GM18868 (cell line): ENCODE measurements around the gene DIABLO.
"Not testable (repeated sequence)": the region's sequence is repeated elsewhere in the genome, so short reads cannot be mapped to it uniquely, and the experiment has no call there.

Experiments
- ATAC-seq: cut with Tn5 transposase; IDR thresholded peaks from one replicate; pipeline ENCODE4 v1.9.1; 2021; ENCODE audit warnings: mild to moderate bottlenecking, moderate library complexity; ENCODE audit not compliant: unreplicated experiment

DIABLO gene

GRCh38 chr12:122190842-122191668 is 34.8 kb downstream of the DIABLO start:
- no peak for ATAC-seq

- no peak for ATAC-seq
Measured at GRCh38 chr12:122189626-122190475, 36.0 kb downstream of the DIABLO start.

GRCh38 chr12:122187466-122187865 is 38.4 kb downstream of the DIABLO start:
- ATAC-seq: no peak

- ATAC-seq: no peak
Measured at GRCh38 chr12:122185494-122186082, 40.3 kb downstream of the DIABLO start.

GRCh38 chr12:122185079-122185478 is 40.8 kb downstream of the DIABLO start:
- no peak for ATAC-seq

- no peak for ATAC-seq
Measured at GRCh38 chr12:122184517-122184916, 41.3 kb downstream of the DIABLO start.

- ATAC-seq: no peak
Measured at GRCh38 chr12:122183588-122183940, 42.3 kb downstream of the DIABLO start.

GRCh38 chr12:122182887-122183587 is 42.8 kb downstream of the DIABLO start, which contains the start of gene LRRC43:
Gene LRRC43, plus strand, starts transcription at chr12:122183123. Its CDS starts 22 bp downstream, at chr12:122183145.
- ATAC-seq: no peak

GRCh38 chr12:122176473-122176872 is 49.4 kb downstream of the DIABLO start:
- ATAC-seq: not testable (repeated sequence)

GRCh38 chr12:122174155-122174845 is 51.6 kb downstream of the DIABLO start, which contains the start of gene IL31:
Gene IL31, minus strand, starts transcription at chr12:122174221. Its CDS starts 49 bp downstream, at chr12:122174172.
- ATAC-seq: no peak

- ATAC-seq: no peak
Measured at GRCh38 chr12:122172262-122172939, 53.5 kb downstream of the DIABLO start.

- ATAC-seq: no peak
Measured at GRCh38 chr12:122171399-122171798, 54.5 kb downstream of the DIABLO start.

GRCh38 chr12:122168492-122168891 is 57.4 kb downstream of the DIABLO start:
- ATAC-seq: no peak

- no peak for ATAC-seq
Measured at GRCh38 chr12:122167356-122167925, 58.4 kb downstream of the DIABLO start.

GRCh38 chr12:122166422-122167349 is 59.2 kb downstream of the DIABLO start:
- peak; percentile 41 for ATAC-seq

- ATAC-seq: no peak
Measured at GRCh38 chr12:122162976-122163375, 62.9 kb downstream of the DIABLO start.

- ATAC-seq: no peak
Measured at GRCh38 chr12:122161682-122162081, 64.2 kb downstream of the DIABLO start.

- no peak for ATAC-seq
Measured at GRCh38 chr12:122160761-122161160, 65.1 kb downstream of the DIABLO start.
